HG03139 (cell line): ENCODE results near the gene RCE1.

Experiments
- ATAC-seq: cut with Tn5 transposase; IDR thresholded peaks from one replicate; pipeline ENCODE4 v1.9.1; 2021; ENCODE audit not compliant: unreplicated experiment

Gene RCE1

GRCh38 chr11:66868082-66868725 lies 25.0 kb downstream of the RCE1 start:
- no peak for ATAC-seq

- ATAC-seq = peak; percentile 71
Observed at GRCh38 chr11:66868726-66869566, 25.7 kb downstream of the RCE1 start.

GRCh38 chr11:66869567-66869870 lies 26.3 kb downstream of the RCE1 start:
- ATAC-seq = no peak

GRCh38 chr11:66870131-66870530 lies 26.9 kb downstream of the RCE1 start:
- ATAC-seq = no peak

GRCh38 chr11:66870616-66871520 lies 27.6 kb downstream of the RCE1 start:
- ATAC-seq = no peak

GRCh38 chr11:66871521-66871901 lies 28.3 kb downstream of the RCE1 start:
- no peak for ATAC-seq

- no peak for ATAC-seq
Observed at GRCh38 chr11:66874232-66874631, 31.0 kb downstream of the RCE1 start.

- no peak for ATAC-seq
Observed at GRCh38 chr11:66875378-66875777, 32.1 kb downstream of the RCE1 start.

GRCh38 chr11:66877588-66878385 lies 34.5 kb downstream of the RCE1 start:
- no peak for ATAC-seq

- no peak for ATAC-seq
Observed at GRCh38 chr11:66878474-66878873, 35.2 kb downstream of the RCE1 start.

GRCh38 chr11:66879000-66879399 lies 35.8 kb downstream of the RCE1 start:
- ATAC-seq = no peak

- ATAC-seq = no peak
Observed at GRCh38 chr11:66879583-66879982, 36.3 kb downstream of the RCE1 start.

- ATAC-seq = no peak
Observed at GRCh38 chr11:66879999-66880398, 36.8 kb downstream of the RCE1 start.

- ATAC-seq = no peak
Observed at GRCh38 chr11:66880496-66881450, 37.5 kb downstream of the RCE1 start.

- no peak for ATAC-seq
Observed at GRCh38 chr11:66881451-66881835, 38.2 kb downstream of the RCE1 start.

- no peak for ATAC-seq
Observed at GRCh38 chr11:66881927-66882452, 38.7 kb downstream of the RCE1 start.

- ATAC-seq = no peak
Observed at GRCh38 chr11:66882561-66883015, 39.3 kb downstream of the RCE1 start.

- no peak for ATAC-seq
Observed at GRCh38 chr11:66883016-66883965, 40.0 kb downstream of the RCE1 start.
